ENCODE measurements around the gene PALLD. TPM values are rescaled to one million over a fixed set of nuclear protein-coding genes. Genes with fewer than 3 reads are reported as not detected.

PALLD gene
- total RNA-seq, 1 donor from 2014 or later, result 179 TPM

DNA sequence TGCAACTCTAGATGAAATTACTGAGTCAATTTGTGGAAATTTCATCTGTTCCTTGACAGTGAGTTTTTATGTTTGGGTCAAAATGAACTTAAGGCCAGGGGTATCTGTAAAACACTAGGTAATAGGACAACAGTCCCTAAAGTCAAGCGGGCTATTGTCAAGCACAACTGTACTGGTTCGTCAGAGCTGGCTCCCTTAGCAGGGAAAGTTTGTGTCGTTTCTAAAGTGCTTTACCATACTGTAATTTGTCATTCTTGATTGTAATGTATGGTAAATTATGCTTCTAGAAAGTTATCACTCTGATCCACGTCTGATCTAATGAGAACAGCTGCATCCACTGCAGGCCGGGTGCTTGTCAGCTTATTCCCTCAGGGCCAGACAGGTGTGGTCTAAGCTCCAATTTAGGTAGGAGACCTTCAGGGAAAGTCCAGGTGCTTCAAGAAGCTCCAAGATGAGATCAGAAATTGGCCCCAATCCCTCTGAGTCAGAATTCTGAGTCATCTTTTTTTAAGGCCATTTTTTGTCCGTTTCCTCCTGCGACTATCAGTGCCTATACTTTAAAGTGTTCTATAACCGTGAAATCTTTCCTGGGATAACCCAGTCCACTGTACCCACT, 92.2 kb downstream of the PALLD start:
- ATAC-seq (no peak), DNase-seq (no peak)
- no peaks in the 10 kb centered on the region for H3K27me3 ChIP-seq
- no peak overlapping the region for H3K4me3 ChIP-seq
- no peaks in the 10 kb centered on the region for H3K4me1 ChIP-seq
- no peak overlapping the region for H3K27ac ChIP-seq
- no peaks in the 10 kb centered on the region for H3K36me3 ChIP-seq
- intact Hi-C loops (cut with DNase I), result no loop called here
- TF ChIP-seq, protein P1, sequence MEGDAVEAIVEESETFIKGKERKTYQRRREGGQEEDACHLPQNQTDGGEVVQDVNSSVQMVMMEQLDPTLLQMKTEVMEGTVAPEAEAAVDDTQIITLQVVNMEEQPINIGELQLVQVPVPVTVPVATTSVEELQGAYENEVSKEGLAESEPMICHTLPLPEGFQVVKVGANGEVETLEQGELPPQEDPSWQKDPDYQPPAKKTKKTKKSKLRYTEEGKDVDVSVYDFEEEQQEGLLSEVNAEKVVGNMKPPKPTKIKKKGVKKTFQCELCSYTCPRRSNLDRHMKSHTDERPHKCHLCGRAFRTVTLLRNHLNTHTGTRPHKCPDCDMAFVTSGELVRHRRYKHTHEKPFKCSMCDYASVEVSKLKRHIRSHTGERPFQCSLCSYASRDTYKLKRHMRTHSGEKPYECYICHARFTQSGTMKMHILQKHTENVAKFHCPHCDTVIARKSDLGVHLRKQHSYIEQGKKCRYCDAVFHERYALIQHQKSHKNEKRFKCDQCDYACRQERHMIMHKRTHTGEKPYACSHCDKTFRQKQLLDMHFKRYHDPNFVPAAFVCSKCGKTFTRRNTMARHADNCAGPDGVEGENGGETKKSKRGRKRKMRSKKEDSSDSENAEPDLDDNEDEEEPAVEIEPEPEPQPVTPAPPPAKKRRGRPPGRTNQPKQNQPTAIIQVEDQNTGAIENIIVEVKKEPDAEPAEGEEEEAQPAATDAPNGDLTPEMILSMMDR (IDR thresholded peaks at IDR 0.05), result no peak
- H3K9me3 ChIP-seq, result no peaks in the 10 kb centered on the region

DNA sequence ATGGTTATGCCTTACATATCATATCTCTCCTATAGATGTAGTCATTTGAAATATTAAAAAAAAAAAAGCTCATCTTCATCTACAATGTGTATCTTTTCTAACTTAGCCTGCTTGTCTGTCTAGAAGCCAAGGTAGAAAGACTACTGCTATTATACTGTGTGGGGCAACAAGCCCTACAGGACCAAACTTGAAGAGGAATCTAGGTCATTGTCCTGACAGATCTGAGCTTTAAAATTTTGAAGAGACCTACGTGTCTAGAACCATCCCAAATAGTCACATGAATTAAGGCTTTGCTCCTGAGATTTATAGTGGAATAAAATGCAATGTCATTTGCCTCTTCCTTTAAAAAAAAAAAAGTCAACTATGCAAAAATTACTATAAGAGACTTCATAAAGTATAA, 95.8 kb downstream of the PALLD start:
- no peak for ATAC-seq
- Histone ChIP-seq H3K27ac (no peak overlapping the region), H3K4me1 (no peaks in the 10 kb centered on the region), H3K4me3 (no peak overlapping the region), H3K36me3 (no peaks in the 10 kb centered on the region), H3K27me3 (no peaks in the 10 kb centered on the region), H3K9me3 (no peaks in the 10 kb centered on the region)
- DNase-seq, result no peak
- TF ChIP-seq, protein P1 (IDR thresholded peaks at IDR 0.05), result no peak
- intact Hi-C loops (cut with DNase I), result no loop called here

DNA sequence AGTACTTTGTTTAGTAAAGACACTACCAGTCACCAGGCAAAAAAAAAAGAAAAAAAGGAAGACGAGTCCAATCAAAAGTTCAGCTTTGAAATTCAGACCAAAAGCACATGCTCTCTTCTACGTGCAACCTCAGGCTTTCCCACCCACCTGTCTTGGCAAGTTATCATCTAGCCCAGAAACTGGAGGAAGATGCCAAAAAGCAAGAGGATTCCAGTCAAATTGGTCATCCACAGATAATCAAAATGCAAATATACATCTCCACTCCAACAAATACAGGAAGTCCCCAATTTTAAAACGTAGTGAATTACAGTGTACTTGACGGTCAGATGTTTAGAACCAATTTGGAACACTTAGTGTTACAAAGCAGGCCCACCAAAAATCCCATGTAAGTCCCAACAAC, 96.5 kb downstream of the PALLD start:
- Histone ChIP-seq H3K4me1 (no peaks in the 10 kb centered on the region), H3K36me3 (no peaks in the 10 kb centered on the region), H3K4me3 (no peak overlapping the region), H3K27ac (no peak overlapping the region), H3K9me3 (no peaks in the 10 kb centered on the region), H3K27me3 (no peaks in the 10 kb centered on the region)
- no peak for ATAC-seq
- TF ChIP-seq, protein P1 (IDR thresholded peaks at IDR 0.05), result no peak
- intact Hi-C loops (cut with DNase I), result no loop called here
- DNase-seq, result no peak

DNA sequence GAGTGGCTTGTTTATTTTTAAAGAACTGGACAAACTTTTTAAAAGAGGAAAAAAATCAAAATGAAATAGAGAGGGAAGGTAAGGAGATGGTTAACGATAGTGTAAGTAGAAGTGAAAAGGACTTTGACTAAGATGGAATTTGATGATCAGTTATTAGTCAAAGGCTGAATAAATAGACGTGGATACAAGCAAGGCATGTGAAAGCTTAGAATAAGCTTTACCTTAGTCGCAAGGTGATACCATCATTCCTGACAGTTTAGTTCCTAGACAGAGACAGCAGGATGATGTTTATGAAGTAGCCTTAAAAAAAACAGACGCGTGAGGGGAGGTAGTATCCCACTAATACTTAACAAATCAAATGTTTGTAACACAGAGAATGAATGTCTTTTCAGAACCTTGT, 97.3 kb downstream of the PALLD start:
- intact Hi-C loops (cut with DNase I), result no loop called here
- DNase-seq, result no peak
- no peaks in the 10 kb centered on the region for H3K9me3 ChIP-seq
- ATAC-seq, result no peak
- no peaks in the 10 kb centered on the region for H3K36me3 ChIP-seq
- no peaks in the 10 kb centered on the region for H3K4me1 ChIP-seq
- TF ChIP-seq, protein P1 (IDR thresholded peaks at IDR 0.05), result no peak
- H3K4me3 ChIP-seq, result no peak overlapping the region
- no peaks in the 10 kb centered on the region for H3K27me3 ChIP-seq
- no peak overlapping the region for H3K27ac ChIP-seq

DNA sequence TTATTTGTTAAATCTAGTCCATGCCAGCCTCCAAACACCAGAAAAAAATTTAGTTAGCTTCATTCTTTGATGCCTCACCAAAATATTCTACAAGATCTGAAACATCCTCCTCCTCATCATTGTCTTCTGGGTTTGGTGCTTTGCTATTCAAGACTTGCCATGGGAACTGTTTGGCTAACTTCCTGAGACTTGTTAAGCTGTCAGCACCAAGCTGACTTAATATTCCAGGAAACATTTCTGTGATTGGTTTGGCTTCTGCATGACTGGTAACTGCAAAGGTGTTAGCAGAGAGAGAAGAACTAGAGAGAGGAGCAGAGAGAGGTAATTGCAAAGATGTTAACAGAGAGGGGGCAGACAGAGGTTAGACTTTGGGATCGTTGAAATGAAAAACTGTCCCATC, 101.3 kb downstream of the PALLD start:
- TF ChIP-seq, protein P1 (IDR thresholded peaks at IDR 0.05), result no peak
- H3K36me3 ChIP-seq, result no peaks in the 10 kb centered on the region
- intact Hi-C loops (cut with DNase I), result no loop called here

More for the DNA sequence above, 101.3 kb downstream of the PALLD start:
- no peaks in the 10 kb centered on the region for H3K9me3 ChIP-seq
- H3K27ac ChIP-seq, result no peak overlapping the region
- no peak overlapping the region for H3K4me3 ChIP-seq
- no peak for ATAC-seq
- H3K27me3 ChIP-seq, result no peaks in the 10 kb centered on the region
- H3K4me1 ChIP-seq, result no peaks in the 10 kb centered on the region
- no peak for DNase-seq

Data from upper lobe of right lung (tissue), 1 donor.